NCI-H446 (cell line): ENCODE measurements around the gene TRIM75.
"Not testable (repeated sequence)": the region's sequence is repeated elsewhere in the genome, so short reads cannot be mapped to it uniquely, and the experiment has no call there.

ENCODE experiments used
- DNase-seq, 2 experiments: peaks; one replicate each; lab custom pipeline; 2025; lab: John Stamatoyannopoulos, UW

The TRIM75 gene

GRCh38 chr4:165053645-165054044 is at the start of gene TRIM75:
Gene TRIM75 (plus strand): TSS chr4:165053866. CDS start chr4:165059148, 5,282 bp downstream.
- DNase-seq = no peak

DNA sequence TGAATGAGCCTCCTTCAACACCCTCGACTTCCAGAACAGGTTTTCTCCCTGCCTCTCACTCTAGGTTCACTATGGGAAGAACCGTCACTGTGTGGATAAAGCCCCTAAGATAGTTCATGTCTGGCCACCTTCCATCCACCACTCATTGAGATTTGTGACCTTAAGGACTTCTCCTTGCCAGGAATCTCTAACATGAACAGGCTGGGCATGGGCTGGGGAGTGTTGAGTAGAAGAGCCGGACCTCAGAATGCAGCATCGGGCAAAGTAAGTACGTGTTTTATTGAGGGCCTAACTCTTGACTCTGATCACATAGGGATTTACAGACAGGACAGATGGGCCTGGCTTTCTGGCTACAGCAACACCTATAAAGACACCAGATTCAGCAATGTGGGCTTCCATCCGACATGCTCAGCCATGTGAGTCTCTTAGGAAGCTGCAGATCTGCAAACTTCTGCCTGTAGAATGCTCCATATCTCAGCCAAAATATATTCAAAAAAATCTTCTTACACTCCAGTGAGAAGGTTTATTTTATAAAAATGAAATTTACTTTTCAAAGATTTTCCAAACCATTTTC is 48.2 kb upstream of the TRIM75 start:
- no peak for DNase-seq

GRCh38 chr4:165006456-165006855 is 47.2 kb upstream of the TRIM75 start:
- DNase-seq = no peak

GRCh38 chr4:165006886-165007285 is 46.8 kb upstream of the TRIM75 start:
- no peak for DNase-seq

DNA sequence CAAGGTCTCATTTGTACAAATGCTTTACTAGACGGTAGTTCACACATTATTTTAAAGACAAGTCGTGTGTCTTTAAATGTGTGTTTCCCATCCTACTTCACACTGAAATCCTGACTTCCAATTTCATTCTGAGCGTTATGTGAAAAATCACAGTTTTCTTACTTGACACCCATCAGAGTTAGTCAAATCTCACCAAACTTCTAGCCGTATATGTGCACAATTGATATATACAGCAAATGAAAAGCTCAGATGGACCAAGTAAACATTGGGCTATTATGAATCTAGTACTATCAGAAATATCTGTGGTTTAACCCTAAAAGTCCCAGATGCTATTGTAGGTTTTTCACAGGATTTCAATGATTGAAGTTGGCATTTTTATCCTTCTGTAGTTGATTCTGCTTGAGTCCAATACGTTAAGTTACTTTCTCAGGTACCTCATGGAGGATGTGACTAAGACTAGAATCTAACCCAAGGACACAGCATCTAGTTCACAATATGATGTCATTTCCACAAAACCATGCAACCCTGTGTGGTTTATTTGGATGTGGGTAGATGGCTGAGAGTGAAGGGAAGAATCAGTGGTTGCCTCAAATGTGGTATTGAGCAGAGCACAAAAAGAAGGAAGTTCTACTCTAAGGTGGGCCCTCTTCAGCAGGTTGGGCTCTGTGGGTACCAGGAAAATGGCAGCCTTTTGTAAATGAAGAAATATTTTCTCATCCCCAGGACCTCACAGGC is 44.0 kb upstream of the TRIM75 start:
- DNase-seq = no peak

GRCh38 chr4:165010487-165010886 is 43.2 kb upstream of the TRIM75 start:
- no peak for DNase-seq

DNA sequence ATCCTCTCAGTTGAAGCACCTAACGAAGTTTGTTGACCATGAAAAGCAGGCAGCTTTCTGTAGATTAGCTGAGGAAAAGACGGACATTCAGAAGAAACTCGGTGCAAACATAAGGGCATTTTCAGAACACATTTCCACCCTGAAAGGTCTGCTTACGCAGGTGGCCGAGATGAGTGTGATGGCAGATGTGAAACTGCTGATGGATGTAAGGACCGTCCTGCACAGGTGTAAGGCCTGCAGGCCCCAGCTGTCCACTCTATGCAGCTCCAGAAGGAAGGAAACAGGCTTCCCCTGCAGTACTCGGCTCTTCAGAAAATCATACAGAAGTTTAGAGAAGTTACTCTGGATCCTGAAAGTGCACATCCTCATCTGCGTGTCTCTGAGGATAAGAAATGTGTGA is 42.7 kb upstream of the TRIM75 start:
- DNase-seq = no peak

DNA sequence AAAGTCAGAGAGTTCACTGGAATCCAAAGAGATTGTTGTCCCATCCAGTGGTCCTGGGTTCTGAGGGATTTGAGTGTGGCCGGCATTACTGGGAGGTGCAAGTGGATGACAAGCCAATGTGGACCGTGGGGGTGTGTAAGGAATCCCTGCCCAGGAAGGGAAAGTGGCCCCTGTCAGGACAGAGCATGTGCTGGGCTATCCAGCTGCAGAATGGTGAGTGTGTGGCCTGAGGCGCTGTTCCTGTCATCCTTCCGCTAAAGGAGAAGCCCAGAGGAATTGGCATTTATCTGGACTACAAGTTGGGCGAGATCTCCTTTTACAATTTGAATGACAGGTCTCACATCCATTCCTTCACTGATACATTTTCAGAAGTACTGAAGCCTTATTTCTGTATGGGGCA is 42.3 kb upstream of the TRIM75 start:
- DNase-seq = no peak

- no peak for DNase-seq
Observed at GRCh38 chr4:165013691-165014090, 40.0 kb upstream of the TRIM75 start.

GRCh38 chr4:165016971-165017370 is 36.7 kb upstream of the TRIM75 start:
- DNase-seq = no peak

DNA sequence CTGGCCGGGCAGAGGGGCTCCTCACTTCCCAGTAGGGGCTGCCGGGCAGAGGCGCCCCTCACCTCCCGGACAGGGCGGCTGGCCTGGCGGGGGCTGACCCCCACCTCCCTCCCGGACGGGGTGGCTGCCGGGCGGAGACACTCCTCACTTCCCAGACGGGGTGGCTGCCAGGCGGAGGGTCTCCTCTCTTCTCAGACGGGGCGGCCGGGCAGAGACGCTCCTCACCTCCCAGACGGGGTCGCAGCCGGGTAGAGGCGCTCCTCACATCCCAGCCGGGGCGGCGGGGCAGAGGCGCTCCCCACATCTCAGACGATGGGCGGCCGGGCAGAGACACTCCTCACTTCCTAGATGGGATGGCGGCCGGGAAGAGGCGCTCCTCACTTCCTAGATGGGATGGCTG is 33.7 kb upstream of the TRIM75 start:
- not testable (repeated sequence) for DNase-seq

GRCh38 chr4:165025782-165026181 is 27.9 kb upstream of the TRIM75 start:
- not testable (repeated sequence) for DNase-seq

- no peak for DNase-seq
Observed at GRCh38 chr4:165027762-165028402, 25.8 kb upstream of the TRIM75 start.

DNA sequence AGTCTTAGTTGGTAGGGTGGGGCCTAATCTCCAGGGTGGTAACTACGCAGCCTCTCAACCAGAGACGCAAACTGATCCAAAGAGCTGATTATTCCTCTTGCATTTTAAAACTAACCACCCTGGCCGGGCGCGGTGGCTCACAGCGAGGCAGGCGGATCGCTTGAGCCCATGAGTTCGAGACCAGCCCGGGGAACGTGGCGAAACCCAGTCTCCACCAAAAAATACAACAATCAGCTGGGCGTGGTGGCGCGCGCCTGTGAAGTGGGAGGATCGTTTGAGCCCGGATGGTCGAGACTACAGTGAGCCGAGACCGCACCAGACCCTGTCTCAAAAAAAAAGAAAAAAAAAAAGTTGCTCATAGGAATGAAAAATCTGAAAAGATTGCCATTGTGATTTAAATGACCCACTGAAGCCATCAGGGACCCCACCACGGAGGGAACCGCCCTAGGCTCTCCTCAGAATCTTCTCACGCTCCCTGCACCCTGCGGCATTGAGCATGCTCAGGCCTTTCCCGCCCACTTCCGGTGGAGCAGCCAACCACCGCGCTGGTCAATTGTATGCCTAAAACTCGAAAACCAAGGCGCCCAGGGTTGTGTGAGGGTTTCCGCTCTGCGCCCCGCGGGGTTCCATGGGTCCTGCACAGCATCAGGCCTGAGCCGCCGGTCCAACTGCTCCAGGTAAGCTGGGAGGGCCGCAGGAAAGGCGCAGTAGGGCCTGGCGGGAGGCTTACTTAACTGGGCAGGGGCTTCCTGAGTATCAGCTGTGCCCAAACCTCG is 22.0 kb upstream of the TRIM75 start, which contains the start of gene TRIM60:
TRIM60 (plus strand) TSS at position 564 of the 776 bp plus-strand sequence. CDS start 8,074 bp downstream, outside the sequence.
- DNase-seq = no peak

- no peak for DNase-seq
Observed at GRCh38 chr4:165048170-165048569, 5.5 kb upstream of the TRIM75 start.

GRCh38 chr4:165052627-165053026 is 1.0 kb upstream of the TRIM75 start:
- DNase-seq = no peak

GRCh38 chr4:165055601-165056000 is 1.9 kb downstream of the TRIM75 start:
- no peak for DNase-seq

DNA sequence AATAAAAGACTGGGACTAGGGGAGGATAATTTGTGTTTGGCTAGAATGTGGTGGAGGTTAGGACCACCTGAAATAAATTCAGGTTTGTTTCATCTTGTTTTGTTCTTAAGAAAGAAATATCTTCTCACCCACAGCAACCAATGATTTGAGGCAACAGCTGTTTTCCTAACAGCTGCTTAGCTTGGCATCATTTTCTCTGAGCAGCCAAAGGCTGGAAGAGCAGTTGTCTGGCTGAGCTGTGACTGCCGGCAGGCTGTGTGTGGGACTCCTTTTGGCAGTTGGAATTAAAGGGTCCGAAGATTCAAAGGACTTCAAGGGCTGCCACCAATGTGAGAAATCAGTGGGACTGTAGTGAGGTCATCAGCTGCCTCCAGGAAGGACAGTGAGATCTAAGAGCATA is 5.0 kb downstream of the TRIM75 start:
- DNase-seq = no peak

GRCh38 chr4:165059386-165059785 is 5.7 kb downstream of the TRIM75 start:
- DNase-seq = peak in 1 of 2 experiments; percentile 8

DNA sequence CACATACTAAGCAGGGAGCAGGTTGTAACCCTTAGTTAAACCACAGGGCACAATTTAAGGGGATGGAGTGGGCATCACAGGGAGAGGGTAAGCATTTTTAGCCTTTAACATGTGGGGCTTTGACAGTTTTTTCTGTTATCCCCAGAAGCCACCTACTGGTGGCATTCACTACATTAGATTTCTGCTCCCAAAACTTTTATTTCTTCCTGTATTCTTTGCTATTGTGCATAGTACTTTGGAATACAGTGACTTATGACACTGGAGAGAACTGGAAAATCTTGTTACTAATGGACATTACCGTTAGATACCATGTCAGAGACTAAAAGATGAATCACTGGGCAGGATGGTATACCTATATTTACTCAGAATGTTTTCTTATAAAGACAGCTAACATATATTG is 7.3 kb downstream of the TRIM75 start:
- DNase-seq = no peak

DNA sequence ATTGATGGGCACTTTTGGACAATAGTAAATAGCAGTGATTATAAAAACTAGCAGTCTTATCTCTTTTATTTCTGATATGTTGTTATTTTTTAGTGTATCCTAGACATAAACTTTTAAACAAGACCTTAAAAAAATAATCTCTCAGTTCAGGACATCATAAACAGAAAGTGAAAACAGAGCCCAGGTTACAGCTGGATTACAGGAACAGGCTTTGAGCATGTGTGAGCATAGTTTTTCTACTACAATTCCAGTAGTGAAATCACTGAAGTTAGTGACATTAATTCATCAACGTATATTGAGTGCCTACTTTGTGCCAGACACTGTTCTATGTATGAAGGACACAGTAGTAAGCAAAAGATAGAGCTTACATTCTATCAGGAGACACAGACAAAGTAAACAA is 16.9 kb downstream of the TRIM75 start:
- no peak for DNase-seq

DNA sequence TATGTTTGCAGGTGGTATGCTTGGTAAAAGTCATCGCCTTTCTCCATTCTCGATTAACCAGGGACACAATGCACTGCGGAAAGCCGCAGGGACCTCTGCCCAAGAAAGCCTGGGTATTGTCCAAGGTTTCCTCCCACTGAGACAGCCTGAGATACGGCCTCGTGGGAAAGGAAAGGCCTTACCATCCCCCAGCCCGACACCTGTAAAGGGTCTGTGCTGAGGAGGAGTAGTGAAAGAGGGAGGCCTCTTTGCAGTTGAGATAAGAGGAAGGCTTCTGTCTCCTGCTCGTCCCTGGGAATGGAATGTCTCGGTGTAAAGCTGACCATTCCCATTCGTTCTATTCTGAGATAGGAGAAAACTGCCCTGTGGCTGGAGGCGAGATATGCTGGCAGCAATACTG is 19.7 kb downstream of the TRIM75 start:
- DNase-seq = not testable (repeated sequence)
